Kidney tubule cell (primary cell): ENCODE results near the gene NENF.
A peak's percentile ranks its signal among the peaks of the same experiment; 100 is the strongest.

Source experiments
- DNase-seq: peaks from one replicate; pipeline ENCODE4 v3.0.0-alpha.2; 2018; ENCODE audit warnings: low spot score

The NENF gene

DNA sequence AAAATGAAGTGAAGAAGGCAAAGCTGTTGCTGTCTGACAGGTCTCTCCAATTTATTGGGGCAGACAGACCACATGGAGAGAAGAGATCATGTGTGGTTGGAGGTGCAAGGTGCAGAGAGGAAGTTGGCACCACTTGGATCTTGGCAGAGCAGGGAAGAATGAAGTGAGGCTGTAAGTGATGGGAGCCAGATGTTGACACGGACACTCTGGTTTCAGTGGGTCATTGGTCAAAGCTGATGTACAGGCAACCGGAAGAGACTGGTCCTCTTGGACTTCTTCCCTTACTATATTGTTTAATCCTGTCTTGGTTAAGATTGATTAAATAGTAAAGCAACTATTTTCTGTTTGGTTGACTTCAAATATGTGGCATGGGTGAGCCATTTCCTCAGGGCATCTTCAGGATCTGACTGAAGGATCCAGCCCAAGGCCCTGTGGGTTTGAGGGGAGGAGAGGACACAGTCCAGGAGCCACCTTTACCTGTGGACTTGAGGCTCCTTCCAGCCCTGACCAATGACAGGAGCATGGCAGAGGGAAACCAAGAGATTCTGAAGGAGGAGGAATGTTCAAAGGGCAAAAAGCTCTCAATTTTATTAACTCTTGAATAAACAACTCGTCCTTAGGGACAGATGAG, 49.4 kb downstream of the NENF start:
- DNase-seq: no peak

GRCh38 chr1:212482637-212483441, 50.1 kb downstream of the NENF start:
- peak; percentile 98 for DNase-seq

- DNase-seq: peak; percentile 98
Observed at GRCh38 chr1:212484701-212485570, 52.2 kb downstream of the NENF start.

DNA sequence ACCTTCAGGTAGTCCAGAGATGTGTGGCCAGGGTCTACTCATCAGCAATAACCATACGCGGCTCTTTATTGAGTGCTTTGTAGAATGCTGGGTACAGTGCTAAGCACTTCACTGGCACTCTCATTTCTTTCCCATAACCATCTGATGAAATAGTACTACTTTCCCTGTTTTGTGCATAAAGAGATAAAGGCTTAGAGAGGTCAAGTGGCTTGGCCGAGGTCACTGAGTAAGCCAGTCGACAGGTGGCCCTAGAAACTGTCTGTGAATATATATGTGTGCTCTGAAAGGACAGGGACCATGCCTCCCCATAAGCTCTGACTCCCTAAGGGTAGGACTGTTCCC, 52.8 kb downstream of the NENF start:
- no peak for DNase-seq

DNA sequence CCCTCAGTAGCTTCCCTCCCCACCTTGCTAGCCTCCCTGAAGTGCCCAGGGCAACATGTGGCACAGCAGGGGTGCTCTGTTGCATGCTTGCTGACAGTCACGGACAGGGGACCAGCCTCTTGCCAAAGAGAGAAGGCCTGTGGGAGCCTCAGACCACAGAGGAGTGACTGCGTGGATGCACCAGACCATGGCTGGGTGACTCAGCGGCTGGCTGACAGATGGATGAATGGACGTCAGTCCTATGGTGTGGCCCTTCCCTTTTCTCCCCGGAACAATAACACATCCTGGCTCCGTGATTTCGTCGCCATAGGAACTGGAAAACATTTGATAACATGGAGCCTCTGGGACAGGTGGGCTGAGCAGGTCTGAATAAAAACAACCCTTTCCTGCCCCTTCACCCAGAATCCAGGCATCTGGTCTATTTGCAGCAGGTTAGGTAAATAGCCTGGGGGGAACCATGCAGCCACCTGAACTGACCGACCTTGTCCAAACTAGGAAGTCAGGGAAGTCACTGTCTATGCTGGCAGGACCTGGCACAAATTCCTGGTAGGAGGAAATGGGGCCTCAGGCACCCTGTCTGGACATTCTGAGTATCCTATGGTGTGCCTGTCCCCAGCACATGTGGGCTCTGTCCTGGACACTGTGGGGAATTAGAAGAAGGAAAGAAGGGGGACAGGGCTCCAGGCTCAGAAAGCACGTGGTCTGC, 53.3 kb downstream of the NENF start:
- peak; percentile 100 for DNase-seq

GRCh38 chr1:212486619-212486975, 53.9 kb downstream of the NENF start:
- DNase-seq: no peak

DNA sequence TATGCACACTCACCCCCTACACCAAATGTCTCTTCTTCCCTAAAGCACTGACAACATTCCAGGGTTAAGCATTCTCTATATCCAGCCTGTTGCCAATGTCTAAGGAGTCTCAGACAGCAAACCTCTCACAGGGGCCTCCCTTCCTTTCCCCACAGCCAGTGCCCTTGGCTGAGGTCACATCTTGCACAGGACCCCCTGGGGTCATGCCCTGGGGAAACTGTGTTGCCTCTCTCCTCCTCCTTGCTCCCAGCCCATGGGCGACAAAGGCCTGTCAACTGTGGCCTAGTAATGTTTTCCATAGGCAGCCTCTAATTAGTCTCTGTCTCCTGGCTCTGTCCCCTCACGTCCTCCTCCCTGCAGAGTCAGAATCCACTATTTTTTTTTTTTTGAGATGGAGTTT, 54.6 kb downstream of the NENF start:
- DNase-seq: no peak

DNA sequence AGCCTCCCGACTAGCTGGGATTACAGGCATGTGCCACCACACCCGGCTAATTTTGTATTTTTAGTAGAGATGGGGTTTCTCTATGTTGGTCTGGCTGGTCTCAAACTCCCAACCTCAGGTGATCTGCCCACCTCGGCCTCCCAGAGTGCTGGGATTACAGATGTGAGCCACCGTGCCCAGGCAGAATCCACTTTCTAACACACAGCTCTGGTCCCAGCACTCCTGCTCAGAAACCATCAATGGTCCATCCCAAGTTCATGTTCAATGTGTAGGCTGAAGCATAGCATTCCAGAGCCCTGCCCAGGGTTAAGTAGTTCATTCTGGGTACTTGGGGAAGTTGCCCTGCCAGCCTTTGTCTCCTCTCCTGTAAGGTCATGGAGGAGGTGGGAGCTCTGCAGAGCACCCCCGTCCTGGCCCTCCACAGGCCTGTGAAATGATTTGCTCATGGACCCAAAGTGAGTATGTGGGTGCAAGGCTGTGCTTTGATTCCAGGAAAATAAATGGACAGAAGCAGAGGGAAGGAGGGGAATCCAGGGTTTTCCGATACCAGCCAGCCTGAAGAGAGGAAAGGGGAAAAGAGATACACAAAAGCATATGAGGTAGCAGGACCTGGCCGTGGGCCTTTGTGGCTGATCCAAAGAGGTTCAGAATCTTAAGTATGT, 55.2 kb downstream of the NENF start:
- DNase-seq: no peak

DNA sequence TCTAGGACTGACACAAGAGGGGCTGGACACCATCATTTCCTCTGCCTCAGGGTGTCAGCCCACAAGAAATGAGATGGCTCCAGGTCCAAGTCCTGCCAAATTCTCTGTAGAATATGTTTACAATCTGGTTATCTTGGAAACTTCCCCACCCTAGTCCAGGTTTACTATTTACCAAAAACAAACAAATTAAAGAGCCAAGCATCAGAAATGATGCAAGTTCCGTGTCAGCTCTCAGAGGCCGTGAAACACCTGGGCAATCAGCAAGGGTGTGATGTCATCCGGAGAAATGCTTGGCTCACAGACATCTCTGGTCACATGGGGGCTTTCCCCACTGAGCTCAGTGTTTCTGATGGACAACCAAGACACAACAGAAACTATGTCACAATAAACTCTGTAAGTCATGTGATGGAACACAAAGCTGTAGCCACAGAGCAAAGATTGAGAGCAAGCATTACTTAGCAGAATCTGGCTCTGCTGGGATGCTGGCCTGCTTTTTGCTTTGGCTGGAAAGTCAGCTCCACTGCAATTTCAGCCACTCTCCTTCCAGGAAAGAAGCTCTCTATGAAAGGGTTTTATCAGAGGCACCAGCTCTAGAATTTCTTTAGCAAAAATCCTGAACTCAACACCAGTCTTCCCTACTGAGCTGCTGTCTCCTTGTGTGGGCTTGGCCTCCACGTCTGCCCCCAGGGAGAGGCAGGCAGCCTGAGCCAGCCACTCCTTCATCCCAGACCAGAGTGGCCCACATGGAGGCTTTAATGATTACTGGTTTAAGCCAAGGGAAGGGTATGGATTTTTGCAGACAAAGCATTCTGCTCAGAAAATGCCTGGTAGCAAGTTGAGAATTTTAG, 55.9 kb downstream of the NENF start:
- DNase-seq: peak; percentile 97

GRCh38 chr1:212489284-212489859, 56.7 kb downstream of the NENF start:
- no peak for DNase-seq

GRCh38 chr1:212490276-212490675, 57.6 kb downstream of the NENF start:
- DNase-seq: no peak

DNA sequence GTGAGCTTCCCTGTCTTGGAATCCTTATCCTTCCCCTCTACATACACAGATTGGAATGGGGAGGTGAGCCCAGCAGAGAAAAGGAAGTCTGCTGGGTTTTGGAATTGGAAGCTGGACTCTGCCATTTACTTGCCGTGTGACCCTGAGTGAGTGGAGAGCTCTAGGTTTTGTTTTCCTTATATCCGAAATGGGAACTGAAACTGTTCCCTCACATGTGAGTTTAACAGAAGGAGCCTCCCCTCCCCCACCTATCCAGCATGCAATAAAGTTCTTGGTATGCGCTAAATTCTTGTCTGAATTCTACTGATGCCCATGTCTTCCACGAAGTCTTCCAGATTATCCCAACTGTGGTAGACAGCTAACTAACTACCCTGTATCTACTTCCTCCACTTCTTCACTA, 58.7 kb downstream of the NENF start:
- DNase-seq: no peak
